ENCODE measurements around the gene FCRL5.

Gene FCRL5

DNA sequence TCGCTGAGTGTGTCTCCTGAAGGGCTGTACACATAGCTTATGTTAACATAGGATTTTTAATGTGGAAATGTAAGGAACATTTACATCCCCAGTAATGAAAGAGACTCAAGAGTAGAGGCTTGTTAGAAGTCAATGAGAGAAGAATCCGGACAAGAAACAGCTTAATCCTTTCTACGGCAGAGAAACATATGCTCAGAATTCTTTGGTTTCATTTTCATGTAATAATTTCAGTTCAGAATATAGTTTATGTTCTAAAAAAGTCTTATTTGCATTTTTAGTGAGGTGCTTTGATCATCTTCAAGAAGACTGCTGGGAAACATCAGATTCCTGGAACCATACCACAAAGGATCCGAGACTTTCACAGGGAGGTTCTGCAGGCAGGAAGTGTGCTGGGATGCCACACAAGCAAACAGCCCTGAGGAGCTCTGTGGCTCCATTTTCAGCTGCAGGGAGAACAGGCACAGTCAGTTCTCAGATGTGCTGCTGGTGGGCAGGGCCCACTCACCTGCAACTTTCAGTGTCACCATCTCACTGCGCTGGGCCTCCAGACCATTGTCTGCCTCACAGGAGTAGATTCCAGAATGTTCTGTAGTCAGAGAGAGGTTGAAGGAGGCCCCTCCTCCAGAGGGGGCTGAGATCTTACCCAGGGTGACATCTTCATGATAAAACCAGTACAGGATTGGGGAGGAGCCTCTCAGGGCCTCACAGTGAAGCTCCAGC, 28.4 kb downstream of the FCRL5 start:
- DNase-seq: no peak

DNA sequence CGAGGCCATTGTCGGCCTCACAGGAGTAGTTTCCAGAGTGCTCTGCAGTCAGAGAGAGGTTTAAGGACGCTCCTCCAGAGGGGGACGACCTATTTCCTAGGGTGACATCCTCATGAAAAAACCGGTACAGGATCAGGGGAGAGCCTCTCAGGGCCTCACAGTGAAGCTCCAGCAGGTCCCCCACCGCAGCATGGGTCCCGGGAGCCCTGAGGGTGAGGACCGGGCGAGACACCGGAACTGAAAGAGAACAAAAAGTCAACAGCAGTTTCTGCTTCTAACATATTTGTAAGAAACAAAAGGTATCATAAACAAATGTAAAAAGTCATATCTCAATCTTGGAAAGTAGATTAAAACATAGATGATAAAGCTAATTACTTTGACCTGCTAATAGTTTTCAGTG, 31.3 kb downstream of the FCRL5 start:
- DNase-seq: no peak

GRCh38 chr1:157520386-157520935, 31.9 kb downstream of the FCRL5 start:
- DNase-seq: no peak

DNA sequence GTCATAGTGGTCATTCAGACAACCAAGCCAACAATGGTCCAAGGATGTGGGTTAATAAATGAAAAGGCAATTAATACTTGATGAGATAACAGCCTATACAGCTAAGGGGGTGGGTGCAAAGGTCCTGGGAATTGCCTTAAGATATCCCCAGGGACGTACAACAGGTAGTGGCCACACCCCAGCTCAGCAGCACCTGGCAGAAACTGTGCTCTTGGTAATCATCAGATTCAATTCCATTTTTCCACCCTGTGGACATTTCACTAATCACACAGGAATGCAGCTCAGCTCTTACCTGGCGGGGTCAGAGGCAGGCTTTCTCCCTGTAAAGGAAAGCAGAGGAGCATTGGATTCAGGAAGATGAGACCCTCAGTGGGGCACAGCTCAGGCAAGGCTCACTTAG, 32.9 kb downstream of the FCRL5 start:
- no peak for DNase-seq

- DNase-seq: no peak
Observed at GRCh38 chr1:157517016-157517415, 35.3 kb downstream of the FCRL5 start.

DNA sequence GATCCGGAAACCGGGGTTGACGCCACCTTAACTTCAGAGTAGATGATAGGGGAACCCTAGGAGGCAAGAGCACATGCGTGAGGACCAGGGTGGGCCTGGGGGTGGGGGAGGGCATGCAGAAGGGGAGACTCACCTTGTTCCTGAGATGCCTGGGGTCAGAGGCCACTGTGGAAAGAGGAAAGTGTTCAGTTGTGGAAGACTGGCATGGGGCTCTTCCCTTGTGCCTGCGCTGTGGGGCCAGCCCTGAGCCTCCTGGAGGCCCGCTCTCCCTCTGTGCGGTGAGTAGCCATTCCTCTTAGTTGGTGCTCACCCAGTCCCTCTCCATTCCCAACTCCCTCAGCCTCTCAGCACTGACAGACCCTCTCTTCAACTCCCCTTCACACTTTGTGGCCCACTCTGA, 36.6 kb downstream of the FCRL5 start:
- no peak for DNase-seq

DNA sequence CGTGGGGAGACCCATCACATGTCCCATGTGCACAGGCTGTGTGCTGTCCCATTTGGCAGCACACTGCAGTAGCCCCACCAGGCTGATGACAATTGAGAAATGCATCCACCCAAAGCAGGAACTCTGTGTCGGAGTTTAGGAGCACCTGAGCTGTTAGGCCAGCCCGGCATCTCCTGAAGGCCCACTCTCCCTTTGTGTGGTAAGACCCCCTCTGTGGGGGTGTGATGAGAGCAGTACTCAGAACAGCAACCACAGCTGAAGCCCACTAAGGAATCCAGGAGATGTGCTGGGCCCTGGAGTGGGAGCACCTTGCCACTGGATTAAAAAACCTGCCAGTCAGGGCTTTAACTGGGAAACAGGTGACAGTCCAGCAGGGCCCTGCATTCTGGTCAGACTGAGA, 37.2 kb downstream of the FCRL5 start:
- no peak for DNase-seq

DNA sequence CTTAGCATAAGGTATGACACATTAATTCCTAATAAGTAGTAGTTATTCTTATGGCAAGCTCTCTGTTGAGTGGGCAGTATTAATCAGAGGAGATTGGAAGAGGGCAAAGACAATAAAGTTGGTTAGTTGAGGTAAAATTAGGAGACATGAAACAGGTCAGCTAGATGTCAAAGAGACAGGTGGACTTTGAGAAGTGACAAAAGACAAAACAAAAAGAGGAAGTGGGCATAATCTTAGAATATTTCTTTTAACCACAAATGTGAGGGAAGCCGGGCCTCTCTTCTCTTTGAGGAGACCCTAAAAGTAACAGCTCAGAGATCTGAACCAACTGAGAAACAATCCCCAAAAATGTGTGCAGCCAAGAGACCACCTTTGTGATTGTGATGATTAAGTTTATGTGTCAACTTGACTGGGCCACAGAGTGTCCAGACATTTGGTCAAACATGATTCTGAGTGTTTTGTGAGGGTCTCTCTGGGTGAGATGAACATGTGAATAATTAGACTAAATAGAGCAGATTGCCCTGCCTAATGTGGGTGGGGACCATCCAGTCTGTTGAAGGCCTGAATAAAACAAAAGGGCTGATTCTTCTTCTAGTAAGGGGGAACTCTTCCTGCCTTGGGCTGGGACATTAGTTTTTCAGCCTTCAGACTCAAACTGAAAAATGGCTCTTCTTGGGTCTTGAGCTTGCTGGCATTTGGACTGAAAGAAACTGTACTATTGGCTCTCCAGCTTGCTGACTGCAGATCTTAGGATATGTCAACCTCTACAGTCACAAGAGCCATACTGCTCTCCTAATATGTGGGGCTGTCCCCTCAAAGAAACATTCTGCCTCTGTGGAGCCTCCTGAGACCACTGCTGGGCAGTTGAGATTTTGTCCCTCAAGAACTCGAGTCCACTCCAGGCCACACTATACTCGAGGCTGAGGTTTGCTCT, 40.0 kb downstream of the FCRL5 start:
- DNase-seq: no peak

- no peak for DNase-seq
Observed at GRCh38 chr1:157509546-157510232, 42.6 kb downstream of the FCRL5 start.

DNA sequence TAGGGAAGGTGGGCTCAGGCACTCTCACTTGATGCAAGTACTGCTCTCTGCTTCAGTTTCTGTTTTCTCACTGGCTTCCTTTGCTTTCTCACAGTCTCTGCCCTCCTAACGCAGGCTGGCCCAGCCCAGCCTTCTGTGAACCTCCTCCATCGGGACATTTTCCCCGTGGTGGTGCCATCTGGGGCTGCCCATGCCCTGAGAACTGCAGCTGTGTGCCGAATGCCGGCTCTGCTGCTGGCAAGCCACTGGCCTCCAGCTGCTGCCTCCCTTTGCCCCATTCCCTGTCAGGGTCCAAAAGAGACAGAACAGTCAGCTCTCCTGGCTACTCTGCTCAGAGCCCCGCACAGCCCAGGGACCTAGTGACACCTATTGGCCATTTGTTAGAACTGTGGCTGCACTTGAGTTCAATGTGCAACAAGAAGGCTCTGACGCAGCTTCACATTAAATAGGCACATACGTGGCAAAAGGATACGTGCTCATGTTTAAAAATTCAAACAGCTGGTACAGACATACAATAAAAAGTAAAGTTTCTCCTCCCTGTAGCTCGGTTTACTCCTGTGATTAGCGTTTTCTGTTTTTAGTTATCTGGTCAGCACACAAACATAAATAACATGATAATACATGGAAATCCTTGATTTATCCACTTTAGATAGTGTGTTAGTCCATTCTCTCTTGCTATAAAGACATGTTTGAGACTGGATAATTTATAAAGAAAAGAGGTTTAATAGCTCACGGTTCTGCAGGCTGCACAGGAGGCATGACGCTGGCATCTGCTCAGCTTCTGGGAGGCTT, 46.6 kb downstream of the FCRL5 start:
- DNase-seq: no peak

- DNase-seq: no peak
Observed at GRCh38 chr1:157504646-157505045, 47.7 kb downstream of the FCRL5 start.

DNA sequence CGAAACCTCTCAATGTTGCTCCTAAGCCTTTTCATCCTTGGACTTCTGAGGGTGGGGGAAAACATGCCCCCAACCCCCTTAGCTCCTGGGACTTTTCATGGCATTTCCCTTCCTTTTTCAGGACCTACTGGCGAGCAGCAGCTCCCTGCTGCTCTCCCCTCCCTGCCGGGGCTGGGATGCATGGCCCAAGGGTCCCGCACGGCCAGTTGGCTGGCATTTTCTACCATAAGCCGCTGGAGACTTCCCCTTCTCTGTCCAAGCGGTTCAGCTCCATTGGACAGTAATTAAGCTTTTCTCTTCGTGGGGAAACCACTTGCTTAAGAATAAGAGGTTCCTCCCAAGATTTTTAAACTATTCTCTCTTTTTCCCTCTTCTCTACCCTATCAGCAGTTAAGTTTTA, 52.8 kb downstream of the FCRL5 start:
- DNase-seq: no peak

DNA sequence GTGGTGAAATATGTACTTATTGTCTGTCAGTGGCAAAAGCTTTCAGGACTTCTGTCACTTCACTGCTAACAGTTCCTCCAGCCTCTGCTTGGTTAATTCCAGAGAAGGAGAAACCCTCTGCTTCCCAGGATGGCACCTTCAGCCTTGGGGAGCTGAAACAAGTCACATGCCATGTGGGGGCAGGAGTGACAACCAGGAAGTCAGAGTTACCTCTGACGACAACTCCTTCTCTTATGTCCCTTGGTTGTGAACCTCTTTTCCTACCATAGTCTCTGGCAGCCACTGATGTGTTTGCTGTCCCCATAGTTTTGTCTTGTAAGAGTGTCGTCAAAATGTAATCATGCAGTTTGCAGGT, 53.6 kb downstream of the FCRL5 start:
- no peak for DNase-seq

DNA sequence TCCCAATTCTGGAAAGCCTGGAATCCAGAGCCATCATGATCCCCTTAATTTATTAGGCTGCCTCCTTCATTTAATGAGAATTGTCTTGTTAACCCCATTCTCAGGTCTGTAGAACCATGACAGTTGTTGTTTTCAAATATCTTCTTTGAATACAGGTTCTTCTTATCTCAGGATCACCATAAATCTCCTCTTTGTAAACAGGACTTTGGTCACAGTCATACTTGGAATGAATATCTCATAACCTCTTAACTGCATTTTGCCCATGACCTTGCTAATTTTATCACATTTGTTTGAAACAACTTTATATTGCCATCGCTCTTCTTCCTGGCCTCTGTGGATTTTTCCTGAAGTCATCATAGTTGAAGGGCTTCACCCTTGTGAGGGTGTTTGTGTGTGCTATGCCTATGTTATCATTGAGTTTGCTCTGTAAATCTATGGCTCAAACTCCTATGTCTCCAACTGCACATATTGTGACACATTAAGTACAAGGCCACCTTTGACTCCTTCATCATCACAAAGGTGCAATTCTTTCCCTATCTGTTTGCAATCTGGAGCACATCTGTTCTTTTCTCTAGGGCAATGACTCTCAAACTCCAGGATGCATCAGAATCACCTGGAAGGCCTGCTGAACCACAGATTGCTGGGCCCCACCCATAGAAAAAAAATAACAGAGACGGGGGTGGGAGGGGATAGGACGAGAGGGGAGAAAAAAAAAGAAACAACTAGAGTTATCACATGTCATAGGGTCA, 54.2 kb downstream of the FCRL5 start:
- DNase-seq: no peak

DNA sequence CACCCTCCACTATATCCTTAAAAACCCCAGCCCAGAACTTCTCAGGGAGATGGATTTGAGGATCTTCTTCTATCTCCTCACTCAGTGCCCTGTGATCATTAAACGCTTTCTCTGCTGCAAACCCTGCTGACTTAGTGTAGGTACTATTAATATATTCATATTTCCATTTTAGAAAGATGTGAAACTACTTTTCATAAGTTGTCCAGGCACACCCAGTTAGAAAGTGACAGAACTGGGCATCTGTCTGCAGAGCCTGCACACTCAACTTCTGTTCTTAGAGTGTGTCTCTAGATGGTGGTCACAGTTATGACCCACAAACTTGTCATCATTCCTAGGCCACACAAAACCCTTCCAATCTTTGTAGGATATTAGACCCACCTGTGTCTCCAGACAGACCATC, 55.0 kb downstream of the FCRL5 start:
- DNase-seq: no peak

- no peak for DNase-seq
Observed at GRCh38 chr1:157496121-157496526, 56.2 kb downstream of the FCRL5 start.

- no peak for DNase-seq
Observed at GRCh38 chr1:157495285-157495684, 57.0 kb downstream of the FCRL5 start.

DNA sequence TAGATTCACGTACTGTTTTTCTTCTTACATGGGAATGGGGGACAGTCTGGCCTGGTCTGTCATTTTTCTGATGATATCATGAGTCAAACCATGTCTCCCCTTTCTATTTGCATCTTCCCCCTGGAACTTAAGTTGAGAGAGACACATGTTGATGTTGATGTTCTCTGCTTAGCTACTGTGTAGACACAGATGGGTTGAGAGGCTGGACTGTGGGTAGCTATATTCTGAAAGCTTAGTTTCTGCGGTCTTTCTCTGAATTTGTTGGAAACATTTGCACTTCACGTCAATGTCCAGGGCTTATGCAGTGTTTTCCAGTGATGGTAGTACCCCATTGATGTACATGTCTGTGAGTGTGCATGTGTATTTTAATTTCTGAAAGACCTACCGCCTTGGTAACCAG, 58.2 kb downstream of the FCRL5 start:
- no peak for DNase-seq

- DNase-seq: no peak
Observed at GRCh38 chr1:157490467-157491165, 61.7 kb downstream of the FCRL5 start.

DNA sequence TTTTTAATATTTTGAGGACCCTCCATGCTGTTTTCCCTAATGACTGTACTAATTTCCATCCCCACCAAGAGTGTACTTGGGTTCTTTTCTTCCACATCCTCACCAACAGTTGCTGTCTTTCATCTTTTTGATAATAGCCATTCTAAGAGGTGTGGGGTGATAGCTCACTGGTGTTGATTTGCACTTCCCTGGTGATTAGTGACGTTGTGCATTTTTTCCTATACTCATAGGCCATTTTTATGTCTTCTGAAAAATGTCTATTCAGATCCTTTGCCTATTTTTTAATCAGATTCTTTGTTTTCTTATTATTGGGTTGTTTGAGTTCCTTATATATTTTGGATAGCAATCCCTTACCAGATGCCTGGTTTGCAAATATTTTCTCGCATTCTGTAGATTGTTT, 64.2 kb downstream of the FCRL5 start:
- no peak for DNase-seq

DNA sequence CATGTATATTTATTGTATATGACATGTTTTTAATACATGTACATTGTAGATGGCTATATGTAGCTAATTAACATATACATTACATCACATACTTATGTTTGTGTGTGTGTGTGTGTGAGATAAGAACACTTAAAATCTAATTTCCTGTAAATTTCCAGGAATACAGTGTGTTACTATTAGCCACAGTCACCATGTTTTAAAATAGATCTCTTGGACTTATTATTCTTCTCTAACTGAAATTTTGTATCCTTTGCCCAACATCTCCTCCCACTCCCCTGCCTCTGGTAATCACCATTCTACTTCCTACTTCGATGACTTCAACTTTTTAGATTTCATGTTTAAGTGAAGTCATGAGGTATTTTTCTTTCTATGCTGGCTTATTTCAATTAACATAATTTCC, 64.8 kb downstream of the FCRL5 start:
- DNase-seq: no peak

Data from DMS 273 treated with DMSO at 0.1 percent for 48 hours (cell line).